Esophagus muscularis mucosa (tissue), 3 donors: Measurements from ENCODE around the gene KRT4.

Source experiments
- POLR2A ChIP-seq: fragments of 450-650 bp; IDR thresholded peaks from one replicate; pipeline ENCODE4 v1.6.1; 2017; ENCODE audit warnings: antibody characterized with exemption, moderate library complexity, mild to moderate bottlenecking, low read depth
- TF ChIP-seq, protein P1 (sequence below), 3 experiments: fragments of 200-600 bp in 2 of 3; fragments of 450-650 bp in 1 of 3; sonication (generic) in 2 of 3; IDR thresholded peaks; one replicate each; pipeline ENCODE4 v1.5.1; 2017 to 2019; ENCODE audit warnings: antibody characterized with exemption in 3 of 3, mild to moderate bottlenecking in 2 of 3, moderate library complexity in 1 of 3

DNA sequence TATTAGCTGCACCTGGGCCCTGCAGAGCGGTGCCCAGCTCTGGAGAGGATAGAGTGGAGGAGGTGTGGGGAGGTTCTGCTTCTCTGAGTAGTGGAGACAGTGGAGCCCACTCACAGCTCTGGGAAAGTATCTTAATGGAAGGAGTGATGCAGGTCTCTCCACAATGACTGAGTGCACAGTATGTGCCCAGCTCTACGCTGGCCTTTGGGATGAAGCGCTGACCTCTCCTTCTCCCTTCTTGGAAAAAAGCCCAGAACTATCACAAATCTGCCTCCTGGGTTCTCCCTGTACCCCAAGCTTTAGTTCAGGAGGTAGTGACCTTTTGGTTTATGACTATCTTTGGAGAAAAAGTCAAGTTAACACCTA, 17.5 kb downstream of the KRT4 start:
- TF ChIP-seq, protein P1, sequence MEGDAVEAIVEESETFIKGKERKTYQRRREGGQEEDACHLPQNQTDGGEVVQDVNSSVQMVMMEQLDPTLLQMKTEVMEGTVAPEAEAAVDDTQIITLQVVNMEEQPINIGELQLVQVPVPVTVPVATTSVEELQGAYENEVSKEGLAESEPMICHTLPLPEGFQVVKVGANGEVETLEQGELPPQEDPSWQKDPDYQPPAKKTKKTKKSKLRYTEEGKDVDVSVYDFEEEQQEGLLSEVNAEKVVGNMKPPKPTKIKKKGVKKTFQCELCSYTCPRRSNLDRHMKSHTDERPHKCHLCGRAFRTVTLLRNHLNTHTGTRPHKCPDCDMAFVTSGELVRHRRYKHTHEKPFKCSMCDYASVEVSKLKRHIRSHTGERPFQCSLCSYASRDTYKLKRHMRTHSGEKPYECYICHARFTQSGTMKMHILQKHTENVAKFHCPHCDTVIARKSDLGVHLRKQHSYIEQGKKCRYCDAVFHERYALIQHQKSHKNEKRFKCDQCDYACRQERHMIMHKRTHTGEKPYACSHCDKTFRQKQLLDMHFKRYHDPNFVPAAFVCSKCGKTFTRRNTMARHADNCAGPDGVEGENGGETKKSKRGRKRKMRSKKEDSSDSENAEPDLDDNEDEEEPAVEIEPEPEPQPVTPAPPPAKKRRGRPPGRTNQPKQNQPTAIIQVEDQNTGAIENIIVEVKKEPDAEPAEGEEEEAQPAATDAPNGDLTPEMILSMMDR (IDR thresholded peaks at IDR 0.05), result no peak
- TF ChIP-seq POLR2A, result no peak
